ENCODE measurements around the gene MAGI1. TPM values are rescaled to one million over a fixed set of nuclear protein-coding genes. Genes with fewer than 3 reads are reported as not detected.

Gene MAGI1
- polyA plus RNA-seq, 1 of the 3 experiments (the other 2 are of a cell fraction) = 10.3 TPM

- TF ChIP-seq ZBTB33 (IDR thresholded peaks at IDR 0.05; ENCODE audit: borderline replicate concordance, low read depth) = no peak
- 0 out of 2 replicates have a peak, but pooled peaks have one; percentile 15 for TF ChIP-seq JUND (IDR thresholded peaks at IDR 0.05)
- peak; percentile 51; the same call in 1 of the 2 replicates for TF ChIP-seq TEAD4 (IDR thresholded peaks at IDR 0.05; ENCODE audit: borderline replicate concordance, insufficient read depth)
- TF ChIP-seq ELF1 (IDR thresholded peaks at IDR 0.05) = 0 out of 2 replicates have a peak, but pooled peaks have one; percentile 5
- no peak for TF ChIP-seq MEF2A (IDR thresholded peaks at IDR 0.05; ENCODE audit: borderline replicate concordance, low read depth)
- TF ChIP-seq NRF1 (IDR thresholded peaks at IDR 0.05; ENCODE audit: low read depth, low read length) = no peak
- no peak for TF ChIP-seq REST (IDR thresholded peaks at IDR 0.05; ENCODE audit: low read depth, low read length)
Observed at GRCh38 chr3:65776494-65776893, 262.2 kb downstream of the MAGI1 start (continued).

- peaks cover 11 to 13% of the 10 kb centered on the region in 2 experiments for H3K4me1 ChIP-seq (ENCODE audit: control insufficient read depth in 1 of 2, insufficient read depth in 2 of 2, low read depth in 1 of 2, low read length in 1 of 2)
- ChIA-PET CTCF (interaction anchor here (1.4 to 1.7 kb wide), 4 partner anchors 9 to 363 kb away, joined by 3 to 6 read pairs (median 4); no protein-coding TSS in a partner anchor), POLR2A (no interaction called here)
- no peak overlapping the region for H2AFZ ChIP-seq (ENCODE audit: low read depth)
- no peak overlapping the region for H3K9ac ChIP-seq
- peaks cover 16% of the 10 kb centered on the region for H3F3A ChIP-seq (replicated peaks; ENCODE audit: insufficient read depth)
- no peaks in the 10 kb centered on the region for H3K9me3 ChIP-seq
- no peaks in the 10 kb centered on the region for H3K27me3 ChIP-seq (ENCODE audit: insufficient read depth)
- H3K79me2 ChIP-seq (ENCODE audit: insufficient read depth) = peaks cover 26% of the 10 kb centered on the region
- no peaks in the 10 kb centered on the region for H3K36me3 ChIP-seq (replicated peaks in 1 of 2; ENCODE audit: control insufficient read depth in 1 of 2, insufficient read depth in 2 of 2, low read length in 1 of 2)
- no peak overlapping the region for H3K4me3 ChIP-seq (ENCODE audit: low read depth in 2 of 2, low read length in 1 of 2)
- peaks cover 9% of the 10 kb centered on the region; the same call in 1 of the 2 replicates for H4K20me1 ChIP-seq (ENCODE audit: insufficient read depth)
- no peak for DNase-seq
- no peaks in the 10 kb centered on the region for H3K9me2 ChIP-seq
- H3K27ac ChIP-seq (ENCODE audit: low read depth in 2 of 2, low read length in 1 of 2) = peak overlapping the region; percentile 28 to 51; a peak in 3 of 4 replicates
- TF ChIP-seq IRF3 (IDR thresholded peaks at IDR 0.05; ENCODE audit: low read depth, low read length) = no peak
- no peak for TF ChIP-seq SIN3A (IDR thresholded peaks at IDR 0.05; ENCODE audit: borderline replicate concordance, low read depth, low read length)
- TF ChIP-seq CTCF (IDR thresholded peaks at IDR 0.05) = no peak
- TF ChIP-seq USF1 (IDR thresholded peaks at IDR 0.05; ENCODE audit: borderline replicate concordance, low read depth) = no peak
- TF ChIP-seq MEF2A (IDR thresholded peaks at IDR 0.05; ENCODE audit: borderline replicate concordance, low read depth) = no peak
- no peak for TF ChIP-seq EZH2phosphoT487 (IDR thresholded peaks at IDR 0.05; ENCODE audit: borderline replicate concordance, low read depth)
- TF ChIP-seq ELF1 (IDR thresholded peaks at IDR 0.05) = no peak
- TF ChIP-seq RXRA (IDR thresholded peaks at IDR 0.05; ENCODE audit: borderline replicate concordance, low read depth) = no peak
- no peak for TF ChIP-seq YY1 (IDR thresholded peaks at IDR 0.05; ENCODE audit: low read depth)
- TF ChIP-seq FOSL2 (IDR thresholded peaks at IDR 0.05; ENCODE audit: borderline replicate concordance, low read depth) = no peak
- TF ChIP-seq NRF1 (IDR thresholded peaks at IDR 0.05; ENCODE audit: low read depth, low read length) = no peak
- TF ChIP-seq PBX3 (IDR thresholded peaks at IDR 0.05) = no peak
- H3K4me2 ChIP-seq = peak overlapping the region; percentile 24; the same call in 1 of the 2 replicates
Observed at GRCh38 chr3:65776081-65776480, 262.6 kb downstream of the MAGI1 start.

All from SK-N-SH (cell line).